ENCODE results near the gene VOPP1.

DNA sequence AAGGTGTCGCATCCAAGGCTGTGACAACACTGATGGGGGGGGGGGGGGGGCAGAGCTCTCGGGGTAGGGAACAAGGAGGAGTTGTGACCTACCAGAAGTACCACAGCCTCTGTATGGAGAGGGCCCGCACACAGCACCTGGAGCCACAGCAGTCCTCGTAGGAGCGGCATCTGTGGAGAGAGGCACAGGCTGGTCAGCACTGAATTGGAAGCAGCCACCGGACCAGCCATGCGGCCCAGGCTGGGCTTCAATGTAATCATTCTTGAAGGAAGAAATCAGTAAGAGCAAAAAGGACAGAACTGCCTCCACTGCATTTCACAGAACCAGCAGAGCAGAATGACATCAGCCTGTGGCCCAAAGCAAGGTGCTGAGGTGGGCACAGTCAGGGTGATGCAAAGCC, 74.8 kb downstream of the VOPP1 start:
- TF ChIP-seq, protein P1, sequence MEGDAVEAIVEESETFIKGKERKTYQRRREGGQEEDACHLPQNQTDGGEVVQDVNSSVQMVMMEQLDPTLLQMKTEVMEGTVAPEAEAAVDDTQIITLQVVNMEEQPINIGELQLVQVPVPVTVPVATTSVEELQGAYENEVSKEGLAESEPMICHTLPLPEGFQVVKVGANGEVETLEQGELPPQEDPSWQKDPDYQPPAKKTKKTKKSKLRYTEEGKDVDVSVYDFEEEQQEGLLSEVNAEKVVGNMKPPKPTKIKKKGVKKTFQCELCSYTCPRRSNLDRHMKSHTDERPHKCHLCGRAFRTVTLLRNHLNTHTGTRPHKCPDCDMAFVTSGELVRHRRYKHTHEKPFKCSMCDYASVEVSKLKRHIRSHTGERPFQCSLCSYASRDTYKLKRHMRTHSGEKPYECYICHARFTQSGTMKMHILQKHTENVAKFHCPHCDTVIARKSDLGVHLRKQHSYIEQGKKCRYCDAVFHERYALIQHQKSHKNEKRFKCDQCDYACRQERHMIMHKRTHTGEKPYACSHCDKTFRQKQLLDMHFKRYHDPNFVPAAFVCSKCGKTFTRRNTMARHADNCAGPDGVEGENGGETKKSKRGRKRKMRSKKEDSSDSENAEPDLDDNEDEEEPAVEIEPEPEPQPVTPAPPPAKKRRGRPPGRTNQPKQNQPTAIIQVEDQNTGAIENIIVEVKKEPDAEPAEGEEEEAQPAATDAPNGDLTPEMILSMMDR (IDR thresholded peaks at IDR 0.05): no peak
- TF ChIP-seq EP300 (IDR thresholded peaks at IDR 0.05) (no peak), POLR2A (IDR thresholded peaks at IDR 0.05; ENCODE audit: low read depth) (no peak)
